ENCODE measurements around the gene DPH1.

DNA sequence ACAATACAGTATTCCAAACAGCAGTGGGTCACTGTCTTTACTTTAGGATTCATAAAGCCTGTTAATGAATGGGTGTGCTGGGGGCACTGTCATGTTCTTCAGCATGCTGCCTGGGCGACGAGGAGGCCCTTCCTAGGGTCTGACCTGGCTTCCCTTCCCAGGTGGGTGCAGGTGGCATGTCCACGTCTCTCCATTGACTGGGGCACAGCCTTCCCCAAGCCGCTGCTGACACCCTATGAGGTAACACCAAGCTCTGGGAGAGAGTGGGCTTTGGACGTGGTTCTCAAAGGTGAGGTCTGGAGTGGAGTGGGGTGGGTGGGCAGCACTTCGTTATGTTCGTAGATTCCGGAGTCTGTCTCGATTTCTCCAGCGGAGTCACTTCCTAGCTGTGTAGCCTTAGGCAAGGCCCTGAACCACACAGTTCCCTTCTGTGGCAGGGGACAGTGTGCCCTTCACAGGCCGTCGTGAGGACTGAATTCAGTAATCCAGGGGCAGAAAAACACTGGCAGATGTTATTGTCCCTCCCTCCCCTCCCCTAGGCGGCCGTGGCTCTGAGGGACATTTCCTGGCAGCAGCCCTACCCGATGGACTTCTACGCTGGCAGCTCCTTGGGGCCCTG lies 11.1 kb downstream of the DPH1 start:
- TF ChIP-seq CTCF (IDR thresholded peaks at IDR 0.05) (no peak), POLR2AphosphoS5 (IDR thresholded peaks at IDR 0.05) (no peak)
